NCI-H2081 (cell line): ENCODE data around the gene UBE4A.
"Not testable (repeated sequence)": the region's sequence is repeated elsewhere in the genome, so short reads cannot be mapped to it uniquely, and the experiment has no call there.

Experiments used
- DNase-seq, 2 experiments: peaks; one replicate each; lab custom pipeline; 2025; lab: John Stamatoyannopoulos, UW

The UBE4A gene

DNA sequence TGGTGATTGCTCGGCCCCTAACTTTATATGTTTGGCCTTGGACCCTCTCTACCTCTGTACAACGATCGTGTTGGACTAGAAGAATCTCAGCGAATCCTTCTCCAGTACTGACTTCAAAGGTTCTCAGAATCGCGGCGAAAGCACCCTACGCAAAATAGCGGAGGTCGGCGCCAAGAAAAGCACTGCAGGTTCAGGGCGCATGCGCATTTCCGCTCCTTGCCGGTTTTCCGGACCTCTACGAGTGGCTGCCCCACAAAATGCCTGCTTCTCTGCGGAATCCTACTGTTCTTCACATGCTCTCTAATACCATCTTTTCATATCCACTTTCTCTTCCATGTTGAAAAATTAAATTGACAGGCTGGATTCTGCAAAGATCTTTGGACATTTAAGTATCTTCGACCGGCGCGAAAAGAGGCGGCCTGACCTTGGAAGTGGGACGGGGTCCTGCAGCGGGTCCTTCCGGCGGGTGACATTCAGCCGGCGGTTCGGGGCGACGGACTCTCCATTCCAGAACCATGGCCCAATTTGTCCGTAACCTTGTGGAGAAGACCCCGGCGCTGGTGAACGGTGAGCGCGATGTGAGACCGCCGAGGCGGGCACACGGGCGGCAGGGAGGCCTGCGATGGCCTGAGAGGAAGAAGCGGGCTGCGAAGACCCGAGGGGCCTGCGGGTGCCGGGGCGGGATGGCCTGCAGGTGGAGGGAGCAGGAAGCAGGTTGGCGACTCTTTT is 41.9 kb downstream of the UBE4A start, which contains the start of gene ATP5MG:
Gene ATP5MG (plus strand): TSS at position 456 of the 729 bp plus-strand sequence. CDS start 60 bp downstream, at position 516.
- DNase-seq: peak; percentile 91 to 92

DNA sequence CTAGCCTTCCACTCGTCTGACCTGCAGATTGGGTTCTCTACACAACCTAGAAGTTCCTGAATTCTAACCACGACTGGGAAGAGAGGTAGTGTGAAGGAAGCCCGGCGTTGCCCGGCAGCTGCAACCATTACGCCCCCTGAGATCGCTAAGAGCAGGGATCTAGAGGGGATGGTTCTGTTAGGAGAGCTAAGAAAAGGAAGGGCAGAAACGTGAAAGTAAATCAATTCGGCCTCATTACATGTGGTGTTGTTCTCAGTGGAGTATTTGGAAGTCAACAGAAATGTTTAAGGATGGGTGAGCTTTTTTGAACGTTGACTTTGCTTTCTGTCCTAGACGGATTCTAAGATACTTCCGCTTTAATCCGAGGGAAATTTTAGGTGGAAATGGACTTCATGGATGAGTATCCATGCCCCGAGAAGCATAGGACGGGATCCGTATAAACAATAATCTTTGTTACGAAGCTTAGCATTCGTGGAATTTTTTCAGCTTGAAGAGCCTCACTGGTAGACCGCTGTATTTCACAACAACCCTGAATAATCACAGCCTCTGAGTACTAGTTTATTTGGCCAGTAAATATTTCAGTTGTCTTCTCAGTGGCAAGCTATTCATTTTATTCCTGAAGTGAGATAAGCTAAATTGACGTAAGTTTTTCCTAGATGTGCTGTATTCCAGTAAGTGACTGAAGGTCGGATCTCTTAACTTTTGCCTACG is 42.6 kb downstream of the UBE4A start:
- DNase-seq: no peak

DNA sequence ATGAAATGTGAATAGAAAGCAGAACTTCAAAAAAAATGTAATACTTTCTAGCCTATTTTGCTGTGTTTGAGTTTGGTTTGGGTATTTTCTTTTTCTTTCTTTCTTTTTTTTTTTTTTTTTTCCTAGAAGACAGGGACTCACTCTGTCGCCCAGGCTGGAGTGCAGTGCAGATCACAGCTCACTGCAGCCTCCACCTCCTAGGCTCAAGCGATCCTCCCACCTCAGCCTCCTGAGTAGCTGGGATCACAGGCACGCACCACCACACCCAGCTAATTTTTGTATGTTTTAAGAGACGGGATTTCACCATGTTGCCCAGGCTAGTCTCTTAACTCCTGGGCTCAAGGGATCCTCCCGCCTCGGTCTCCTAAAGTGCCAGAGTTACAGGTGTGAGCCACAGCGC is 43.2 kb downstream of the UBE4A start:
- not testable (repeated sequence) for DNase-seq

DNA sequence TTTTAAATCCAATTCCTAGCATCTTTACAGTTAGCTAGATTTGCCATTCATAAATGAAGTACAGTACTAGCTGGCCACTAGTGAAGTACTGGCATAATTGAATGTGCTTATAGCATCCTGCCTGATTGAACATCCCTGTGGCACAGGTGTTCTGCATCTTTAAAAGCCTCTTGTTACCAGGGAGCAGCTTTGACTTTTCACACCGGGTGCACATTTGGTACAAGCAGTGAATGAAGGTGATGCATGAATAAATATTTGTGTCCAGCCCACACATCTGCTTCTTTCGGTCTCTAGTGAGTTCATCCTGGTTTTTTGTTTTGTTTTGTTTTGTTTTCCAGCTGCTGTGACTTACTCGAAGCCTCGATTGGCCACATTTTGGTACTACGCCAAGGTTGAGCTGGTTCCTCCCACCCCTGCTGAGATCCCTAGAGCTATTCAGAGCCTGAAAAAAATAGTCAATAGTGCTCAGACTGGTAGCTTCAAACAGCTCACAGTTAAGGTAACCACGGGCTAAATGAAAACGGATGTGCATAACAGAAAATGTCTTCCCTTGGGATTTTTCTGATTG is 47.3 kb downstream of the UBE4A start:
- peak; percentile 90 to 97 for DNase-seq

DNA sequence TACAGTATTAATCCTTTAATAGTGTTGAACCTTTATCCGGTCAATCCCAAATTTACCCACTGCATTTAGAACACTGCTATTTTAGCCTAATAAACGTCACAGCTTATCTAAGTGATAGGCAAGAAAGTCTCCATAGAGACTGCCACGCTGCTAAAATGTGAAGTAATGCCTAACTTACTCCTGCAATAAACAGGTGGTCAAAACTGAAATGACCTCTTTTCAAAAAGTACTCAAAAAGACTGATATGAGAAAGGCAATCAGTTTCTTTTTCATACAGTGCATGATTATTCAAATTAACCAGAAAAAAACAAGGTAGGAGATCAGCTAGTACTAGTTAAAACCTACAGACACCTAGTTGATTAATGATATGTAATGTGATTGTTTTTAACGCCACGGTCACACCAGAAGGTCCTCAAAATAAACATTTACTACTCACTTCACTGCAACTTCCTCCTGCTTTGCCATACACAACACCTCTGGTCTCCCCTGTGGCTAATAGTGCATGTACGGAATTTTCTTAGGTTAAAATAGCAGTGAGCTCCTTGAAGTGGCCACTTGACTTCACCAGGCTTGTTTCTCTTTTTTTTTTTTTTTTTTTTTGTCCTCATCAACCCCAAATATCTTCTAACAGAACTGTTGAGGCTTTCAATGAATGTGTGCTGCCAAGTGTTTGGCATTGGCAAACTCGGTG is 50.8 kb downstream of the UBE4A start:
- DNase-seq: no peak

DNA sequence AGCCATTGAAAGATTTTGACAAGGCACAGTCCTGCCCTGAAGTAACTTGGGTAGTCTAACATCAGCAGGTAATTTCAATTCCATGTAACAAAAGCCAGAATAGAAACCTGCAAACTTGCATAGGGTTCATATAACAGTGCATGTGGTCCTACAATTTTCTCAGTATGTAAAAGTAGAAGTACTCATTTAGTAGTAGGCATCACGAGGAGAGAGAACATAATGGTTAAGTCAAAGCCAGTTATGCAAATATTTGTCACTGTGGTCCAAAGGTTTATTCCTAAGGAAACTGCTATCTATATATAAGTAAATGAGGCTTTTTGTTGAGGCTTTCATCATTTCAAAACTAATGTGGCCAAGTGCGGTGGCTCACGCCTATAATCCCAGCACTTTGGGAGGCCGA is 52.1 kb downstream of the UBE4A start:
- no peak for DNase-seq

DNA sequence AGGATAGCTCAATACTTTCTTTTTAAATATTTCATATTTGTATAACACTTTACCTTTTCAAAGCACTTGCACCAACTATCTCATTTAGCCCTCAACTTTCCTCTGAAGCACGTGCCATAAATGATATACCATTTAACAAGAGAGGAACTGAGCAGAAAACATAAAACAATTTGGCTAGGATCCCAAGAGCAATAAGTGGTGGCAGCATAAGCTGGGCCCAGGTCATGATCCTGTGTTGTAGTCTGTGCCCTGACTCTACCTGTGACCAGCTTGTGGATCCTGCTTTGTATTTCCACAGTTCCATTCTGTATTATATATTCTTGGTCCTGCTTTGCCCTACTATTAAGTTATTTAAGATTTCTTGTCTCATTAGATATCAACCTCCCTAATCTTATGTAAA is 53.5 kb downstream of the UBE4A start:
- DNase-seq: no peak

DNA sequence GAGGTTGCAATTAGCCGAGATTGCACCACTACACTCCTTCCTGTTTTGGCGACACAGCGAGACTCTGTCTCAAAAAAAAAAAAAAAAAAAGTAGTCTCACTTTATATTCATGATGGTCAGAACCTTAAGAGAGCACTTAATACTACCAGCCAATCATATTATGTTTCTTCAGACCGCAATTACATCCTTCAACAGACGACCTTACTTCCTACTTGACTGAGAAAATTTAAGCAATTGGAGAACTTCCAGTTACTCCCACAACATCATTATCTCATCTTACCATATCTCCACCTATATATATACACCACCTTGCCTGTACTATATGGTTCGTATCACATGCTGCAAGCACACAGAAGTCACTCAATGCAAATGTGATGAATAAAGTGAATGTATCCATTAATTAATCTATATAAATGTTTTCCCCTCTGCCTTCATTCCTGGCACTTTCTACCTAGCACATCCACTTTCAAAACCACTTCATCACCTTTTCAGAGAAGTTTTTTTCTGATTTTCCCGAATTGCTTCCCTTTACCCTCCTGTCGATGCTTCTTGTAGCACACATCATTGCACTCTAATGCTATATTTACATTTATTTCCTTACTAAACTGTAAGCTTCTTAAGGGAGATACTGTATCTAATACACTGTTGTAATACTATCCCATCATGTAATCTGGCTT is 55.8 kb downstream of the UBE4A start:
- DNase-seq: no peak

DNA sequence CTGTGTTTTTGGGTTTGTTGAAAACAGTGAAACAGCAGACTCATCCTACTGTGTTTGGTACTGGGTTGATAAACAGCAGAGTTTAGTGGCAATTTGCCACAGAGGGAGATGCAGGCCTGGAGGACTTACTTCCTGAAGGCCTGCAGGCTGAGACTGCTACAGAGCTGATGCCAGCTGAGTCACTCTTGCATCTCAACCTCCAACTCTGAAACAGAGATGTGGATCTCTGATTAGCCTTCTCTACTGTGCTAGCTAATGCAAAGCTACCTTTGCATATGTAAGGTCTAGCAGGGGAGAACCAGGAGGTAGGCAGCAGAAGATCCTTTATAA is 56.3 kb downstream of the UBE4A start:
- DNase-seq: peak in 1 of 2 experiments; percentile 35

DNA sequence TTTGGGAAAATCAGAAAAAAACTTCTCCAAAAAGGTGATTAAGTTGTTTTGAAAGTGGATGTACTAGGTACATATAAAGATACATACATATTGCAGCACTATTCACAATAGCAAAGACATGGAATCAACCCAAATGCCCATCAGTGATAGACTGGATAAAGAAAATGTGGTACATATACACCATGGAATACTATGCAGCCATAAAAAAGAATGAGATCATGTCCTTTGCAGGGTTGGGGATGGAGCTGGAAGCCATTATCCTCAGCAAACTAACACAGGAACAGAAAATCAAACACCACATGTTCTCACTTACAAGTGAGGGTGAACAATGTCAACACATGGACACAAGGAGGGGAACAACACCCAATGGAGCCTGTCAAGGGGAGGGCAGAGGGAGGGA is 57.5 kb downstream of the UBE4A start:
- DNase-seq: not testable (repeated sequence)

DNA sequence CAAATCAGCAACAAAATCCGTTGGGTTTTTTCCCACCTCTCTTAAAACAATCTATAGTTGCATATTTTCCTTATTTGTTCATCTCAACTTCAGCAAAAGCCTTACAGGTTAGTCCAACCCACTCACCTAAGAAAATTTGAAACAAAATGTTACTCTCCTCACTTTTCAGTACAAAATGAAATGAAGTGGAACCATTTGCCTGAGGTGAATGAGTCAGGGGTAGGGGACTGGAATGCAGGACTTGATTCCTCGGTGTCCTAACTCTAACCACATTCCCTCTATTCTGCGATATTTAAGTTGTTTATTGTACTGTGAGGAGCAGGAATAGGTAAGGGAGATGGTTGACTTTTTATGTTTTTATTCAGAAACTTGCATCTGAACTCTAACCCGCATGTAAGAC is 58.4 kb downstream of the UBE4A start:
- no peak for DNase-seq

DNA sequence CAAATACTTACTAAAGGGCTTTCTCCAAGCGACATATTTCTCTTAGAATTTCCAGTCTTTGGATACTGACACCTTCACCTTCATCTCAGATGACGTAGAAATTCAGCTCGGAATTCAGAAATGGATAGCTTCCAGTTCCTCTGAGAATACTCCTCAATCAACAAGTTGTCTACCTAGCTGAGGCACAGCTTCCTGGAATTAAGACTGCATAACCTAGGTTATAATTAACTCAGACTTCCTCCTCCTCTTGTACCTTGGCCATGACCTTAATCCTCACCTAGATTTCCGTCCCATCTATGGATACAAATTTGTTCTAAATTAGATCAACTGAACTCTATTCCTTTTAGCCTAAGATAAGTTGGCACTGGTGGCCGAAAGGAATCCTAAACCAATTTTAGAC is 59.4 kb downstream of the UBE4A start:
- DNase-seq: no peak

DNA sequence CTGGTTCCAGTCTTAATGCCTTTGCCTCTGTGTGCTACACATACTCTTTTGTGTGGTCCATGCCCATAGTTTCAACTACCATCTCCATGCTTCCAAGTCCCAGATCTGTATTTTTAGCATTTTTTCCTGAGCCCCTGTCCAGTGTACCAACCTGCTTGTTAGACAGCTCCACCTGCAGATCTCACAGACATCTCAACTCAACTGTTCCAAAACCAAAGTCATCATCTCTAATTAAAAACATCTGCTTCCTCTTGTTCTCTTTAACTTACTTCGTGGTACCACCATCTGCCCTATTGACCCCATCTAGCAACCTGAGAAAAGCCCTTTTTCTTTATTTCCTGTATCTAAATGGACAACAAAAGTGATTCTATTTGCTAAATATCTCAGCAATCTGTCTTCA is 68.3 kb downstream of the UBE4A start:
- no peak for DNase-seq

DNA sequence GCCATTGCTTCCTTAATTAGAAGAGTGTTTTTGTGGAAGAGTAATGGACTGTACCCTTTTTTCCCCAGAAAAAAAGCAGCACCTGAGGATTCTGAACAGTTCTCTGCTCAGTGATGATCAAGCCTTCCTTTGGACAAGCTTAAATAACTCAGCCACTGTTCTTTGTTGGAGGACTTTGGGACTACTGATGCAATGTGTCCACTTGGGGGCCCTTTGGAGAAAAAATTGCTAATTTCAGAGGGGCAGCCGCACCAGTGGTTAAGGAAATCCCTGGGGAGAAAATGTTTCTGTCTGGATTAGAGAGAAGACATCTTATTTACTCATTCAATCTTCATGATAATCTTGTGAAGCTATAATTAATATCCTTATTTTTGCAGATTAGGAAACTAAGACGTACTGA is 71.6 kb downstream of the UBE4A start:
- DNase-seq: no peak

DNA sequence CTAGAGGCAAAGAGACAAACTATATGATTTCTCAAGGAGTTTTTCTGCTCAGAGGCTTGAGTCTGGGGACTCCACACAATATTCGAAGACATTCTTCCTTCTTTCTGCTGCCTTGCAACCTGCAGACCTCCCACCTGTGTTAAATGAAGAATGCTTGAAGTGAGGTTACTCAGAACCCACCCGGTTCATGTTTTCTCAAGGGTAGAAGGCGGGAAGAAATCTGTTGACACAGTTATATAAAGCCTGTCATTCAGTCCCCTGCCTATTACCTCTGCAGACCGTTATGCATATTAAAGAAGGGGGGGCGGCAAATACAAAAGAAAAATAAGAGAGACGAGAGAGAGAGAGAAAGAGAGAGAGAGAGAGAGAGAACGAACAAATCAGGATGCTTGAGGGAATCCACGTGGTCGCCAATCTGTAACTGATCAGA is 74.7 kb downstream of the UBE4A start:
- peak in 1 of 2 experiments; percentile 72 for DNase-seq

DNA sequence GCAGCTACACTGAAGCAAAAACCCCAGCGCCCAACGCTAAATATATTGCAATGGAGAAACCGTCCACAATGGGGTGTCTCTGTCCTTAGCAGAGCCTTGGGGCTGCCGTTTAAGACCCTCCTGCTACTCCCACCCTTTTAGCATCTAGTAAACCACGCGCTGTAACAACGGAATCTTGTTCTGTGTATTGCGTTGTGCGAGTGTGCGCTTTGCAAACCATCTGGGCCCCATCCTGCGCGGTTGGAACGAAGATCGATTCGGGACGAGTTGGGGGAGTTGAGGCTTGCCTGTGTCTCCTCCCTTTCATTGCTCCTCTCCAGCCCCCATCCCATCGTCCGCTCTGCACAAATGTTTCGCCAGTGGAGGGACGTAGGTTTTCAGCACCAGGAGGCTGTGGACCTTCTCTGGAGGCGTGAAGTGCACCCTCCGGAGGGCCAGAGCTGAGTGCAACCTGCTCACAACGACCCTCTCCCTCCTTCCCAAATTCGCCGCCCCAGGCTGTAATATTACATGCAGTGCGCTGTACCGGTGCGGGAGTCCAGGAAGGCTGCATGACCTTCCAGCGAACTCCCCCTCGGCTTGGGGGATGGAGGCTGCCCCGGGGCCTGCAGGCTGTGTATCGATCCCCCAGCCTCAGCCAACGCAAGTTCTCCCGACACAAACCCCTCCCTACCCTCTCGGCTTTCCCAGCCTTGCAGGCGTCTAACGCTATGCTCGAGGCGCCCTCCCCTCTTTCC is 75.3 kb downstream of the UBE4A start:
- peak; percentile 22 to 72 for DNase-seq

DNA sequence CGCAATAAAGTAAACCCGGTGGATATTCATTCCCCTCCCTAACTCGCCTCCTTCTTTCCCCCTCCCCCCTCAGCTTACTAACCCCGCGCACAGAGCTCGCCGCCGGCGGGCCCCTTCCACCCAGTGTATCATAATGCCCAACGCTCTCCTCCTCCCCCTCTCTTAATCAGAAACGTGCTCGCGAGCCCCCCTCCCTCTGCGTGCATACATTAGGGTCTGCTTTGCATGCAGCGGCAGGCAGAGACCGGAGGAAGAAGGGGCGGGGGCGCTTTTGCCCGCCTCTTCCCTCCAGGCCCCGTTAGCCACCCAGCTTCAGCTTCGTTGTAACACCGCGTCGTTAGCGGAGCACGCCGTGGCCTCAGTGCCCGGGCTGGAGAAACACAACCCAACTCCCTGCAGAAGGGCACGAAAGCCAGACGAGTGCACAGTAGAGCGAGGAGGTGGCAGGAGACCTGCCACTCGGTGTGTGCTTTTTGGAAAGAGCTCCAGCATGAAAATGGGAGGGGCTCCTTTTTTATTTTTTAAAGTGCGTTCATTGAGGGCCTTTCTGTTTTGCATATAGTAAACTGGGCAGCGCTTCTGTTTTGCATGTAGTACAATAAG is 76.0 kb downstream of the UBE4A start:
- peak; percentile 93 to 96 for DNase-seq

DNA sequence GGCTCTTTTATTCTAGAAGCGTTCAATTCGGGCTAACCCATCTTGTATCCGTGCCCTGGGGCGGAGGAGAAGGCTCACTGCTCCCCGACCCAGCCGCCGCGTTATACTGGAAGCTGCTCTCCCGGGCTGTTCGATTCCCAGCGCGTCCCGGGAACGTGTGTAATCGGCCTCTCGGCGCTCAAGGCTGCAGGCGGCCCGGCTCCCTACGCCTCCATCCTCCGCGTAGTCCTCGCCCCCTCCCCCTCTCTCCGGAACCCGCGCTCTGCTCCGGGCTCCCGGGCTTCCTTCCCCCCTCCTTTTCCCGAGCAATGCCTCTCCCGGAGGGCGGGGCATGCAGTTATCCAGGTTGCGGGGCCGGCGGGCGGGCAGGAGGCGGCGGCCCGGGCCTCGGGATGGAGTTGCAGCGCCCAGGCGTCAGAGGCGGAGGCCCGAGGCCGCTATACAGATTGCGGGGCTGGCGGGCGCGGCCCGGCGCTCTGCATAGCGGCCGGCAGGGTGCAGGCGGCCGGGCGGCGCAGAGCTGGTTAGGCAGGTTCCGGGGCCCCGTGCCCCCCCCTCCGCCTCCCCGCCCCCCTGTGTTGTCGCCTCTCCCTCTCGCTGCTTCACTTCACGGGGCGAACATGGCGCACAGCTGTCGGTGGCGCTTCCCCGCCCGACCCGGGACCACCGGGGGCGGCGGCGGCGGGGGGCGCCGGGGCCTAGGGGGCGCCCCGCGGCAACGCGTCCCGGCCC is 76.7 kb downstream of the UBE4A start, which contains the start of gene KMT2A:
Gene KMT2A (plus strand): TSS at position 600 of the 732 bp plus-strand sequence. CDS start 21 bp downstream, at position 621.
- DNase-seq: peak; percentile 98 to 99

DNA sequence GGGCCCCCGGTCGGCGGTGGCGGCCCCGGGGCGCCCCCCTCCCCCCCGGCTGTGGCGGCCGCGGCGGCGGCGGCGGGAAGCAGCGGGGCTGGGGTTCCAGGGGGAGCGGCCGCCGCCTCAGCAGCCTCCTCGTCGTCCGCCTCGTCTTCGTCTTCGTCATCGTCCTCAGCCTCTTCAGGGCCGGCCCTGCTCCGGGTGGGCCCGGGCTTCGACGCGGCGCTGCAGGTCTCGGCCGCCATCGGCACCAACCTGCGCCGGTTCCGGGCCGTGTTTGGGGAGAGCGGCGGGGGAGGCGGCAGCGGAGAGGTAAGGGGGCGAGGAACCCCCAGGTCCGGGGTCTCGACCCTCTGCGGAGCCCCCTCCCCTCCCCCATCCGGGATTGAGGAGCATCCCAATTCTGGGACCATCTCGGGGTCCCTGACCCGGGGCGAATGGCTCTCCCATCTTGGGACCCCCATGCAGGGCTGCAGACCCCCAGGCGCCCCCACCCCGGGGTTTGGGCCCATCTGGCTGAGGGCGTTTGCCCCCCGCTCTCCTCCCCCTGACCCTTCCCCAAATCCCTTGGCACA is 77.3 kb downstream of the UBE4A start:
- no peak for DNase-seq
